Retinal pigment epithelial cell (primary cell): ENCODE data around the gene DRICH1.
A peak's percentile ranks its signal among the peaks of the same experiment; 100 is the strongest.

ENCODE experiments used
- DNase-seq: peaks from one replicate; pipeline ENCODE4 v3.0.0-alpha.2; 2010; ENCODE audit warnings: low read depth
- H3K4me3 ChIP-seq: 2 replicates; pipeline ENCODE4 v1.5.1; 2011; ENCODE audit warnings: mild to moderate bottlenecking, low read length, control low read depth, moderate library complexity
- TF ChIP-seq, protein P1 (sequence below): conservative IDR thresholded peaks from 2 replicates; pipeline ENCODE4 v1.5.1; 2011; ENCODE audit warnings: low read depth, low read length, control low read depth, inconsistent platforms

DRICH1 gene

DNA sequence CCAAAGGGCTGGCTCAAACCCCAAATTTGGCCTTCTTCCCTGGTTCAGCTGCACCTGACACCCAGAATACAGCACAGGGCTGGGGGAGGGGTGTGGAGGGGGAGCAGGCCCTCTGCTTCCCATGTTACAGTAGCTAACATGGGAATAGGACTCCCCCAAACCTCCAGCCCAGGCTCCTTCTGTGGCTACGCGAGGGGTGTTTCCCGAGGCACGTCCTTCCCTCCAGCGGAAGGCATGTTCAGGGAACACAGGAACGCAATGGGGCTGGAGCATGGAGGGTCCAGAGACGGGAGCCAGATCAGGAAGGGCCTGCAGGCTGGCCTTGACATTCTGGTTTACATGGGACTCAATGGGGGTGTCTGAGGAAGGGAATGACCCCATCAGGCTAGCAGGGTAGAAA is 40.3 kb downstream of the DRICH1 start:
- TF ChIP-seq, protein P1, sequence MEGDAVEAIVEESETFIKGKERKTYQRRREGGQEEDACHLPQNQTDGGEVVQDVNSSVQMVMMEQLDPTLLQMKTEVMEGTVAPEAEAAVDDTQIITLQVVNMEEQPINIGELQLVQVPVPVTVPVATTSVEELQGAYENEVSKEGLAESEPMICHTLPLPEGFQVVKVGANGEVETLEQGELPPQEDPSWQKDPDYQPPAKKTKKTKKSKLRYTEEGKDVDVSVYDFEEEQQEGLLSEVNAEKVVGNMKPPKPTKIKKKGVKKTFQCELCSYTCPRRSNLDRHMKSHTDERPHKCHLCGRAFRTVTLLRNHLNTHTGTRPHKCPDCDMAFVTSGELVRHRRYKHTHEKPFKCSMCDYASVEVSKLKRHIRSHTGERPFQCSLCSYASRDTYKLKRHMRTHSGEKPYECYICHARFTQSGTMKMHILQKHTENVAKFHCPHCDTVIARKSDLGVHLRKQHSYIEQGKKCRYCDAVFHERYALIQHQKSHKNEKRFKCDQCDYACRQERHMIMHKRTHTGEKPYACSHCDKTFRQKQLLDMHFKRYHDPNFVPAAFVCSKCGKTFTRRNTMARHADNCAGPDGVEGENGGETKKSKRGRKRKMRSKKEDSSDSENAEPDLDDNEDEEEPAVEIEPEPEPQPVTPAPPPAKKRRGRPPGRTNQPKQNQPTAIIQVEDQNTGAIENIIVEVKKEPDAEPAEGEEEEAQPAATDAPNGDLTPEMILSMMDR = no peak
- no peak for DNase-seq
- H3K4me3 ChIP-seq = no peak overlapping the region

DNA sequence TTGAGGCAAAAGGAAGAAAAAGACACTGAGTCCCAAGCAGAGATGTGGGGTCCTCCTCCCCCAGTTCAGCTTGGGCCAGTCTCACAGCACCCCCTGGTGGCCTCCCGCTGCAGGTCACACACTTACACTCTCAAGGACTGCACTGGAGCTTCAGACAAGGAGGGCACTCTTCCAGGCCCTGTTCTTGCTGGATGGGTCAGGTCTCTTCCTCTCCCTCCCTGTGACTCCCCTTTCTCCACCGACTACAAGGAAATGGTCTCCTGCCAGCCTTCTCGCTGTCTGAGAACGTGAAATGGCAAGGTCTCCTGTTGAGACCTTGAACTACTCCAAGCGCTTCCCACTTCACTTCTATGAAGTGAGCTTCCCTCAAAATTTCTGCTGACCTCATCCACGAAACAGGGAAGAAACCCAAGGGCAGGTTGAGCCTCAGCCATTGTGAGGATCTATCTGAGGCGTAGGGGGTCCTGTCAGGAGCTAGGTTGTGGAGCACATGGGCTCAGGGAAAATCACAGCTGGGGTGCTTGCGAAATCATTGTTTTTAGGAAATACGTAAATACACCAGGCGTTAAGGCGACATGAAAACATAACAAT is 40.8 kb downstream of the DRICH1 start:
- TF ChIP-seq, protein P1 = peak; percentile 97
- H3K4me3 ChIP-seq = no peak overlapping the region
- peak; percentile 15 for DNase-seq

DNA sequence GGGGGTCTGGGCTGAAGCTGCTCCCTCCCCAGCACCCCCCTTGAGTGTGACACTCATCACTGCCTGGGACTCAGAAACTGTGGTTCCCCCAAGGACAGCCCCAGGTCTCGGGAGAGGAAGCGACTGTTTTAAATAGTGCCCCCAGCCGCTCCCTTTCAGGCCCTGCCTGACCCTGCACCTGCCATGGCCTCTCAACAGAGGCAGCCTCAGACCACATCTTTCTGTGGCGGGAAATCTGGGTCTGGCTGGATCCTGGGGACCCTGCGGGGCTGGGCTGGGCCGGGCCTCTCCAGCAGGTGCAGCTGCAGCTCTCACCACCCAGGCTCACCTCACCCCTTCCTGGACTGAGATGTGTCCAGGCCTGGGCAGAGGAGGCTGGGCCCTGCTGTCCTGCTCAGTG is 48.3 kb downstream of the DRICH1 start:
- H3K4me3 ChIP-seq = no peak overlapping the region
- DNase-seq = no peak
- TF ChIP-seq, protein P1 = no peak

DNA sequence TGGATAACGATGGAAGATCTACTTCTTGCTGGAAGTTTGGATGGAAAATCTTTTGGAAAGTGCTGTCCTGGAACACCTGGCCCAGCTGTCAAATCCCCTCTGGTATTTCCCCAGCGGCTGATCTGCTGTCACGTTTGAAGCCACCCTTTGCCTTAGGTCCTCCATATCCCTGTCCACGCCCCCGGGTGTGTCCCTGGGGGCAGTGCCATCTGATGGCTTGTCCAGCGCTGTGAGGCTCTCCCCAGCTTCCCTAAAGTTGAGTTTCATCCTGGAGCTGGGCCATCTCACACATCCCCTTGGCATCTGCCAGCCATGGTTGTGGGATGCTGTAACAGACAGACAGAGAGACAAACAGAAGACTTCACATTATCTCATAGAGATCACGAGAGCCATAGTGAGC is 49.0 kb downstream of the DRICH1 start:
- TF ChIP-seq, protein P1 = no peak
- no peak for DNase-seq
- no peak overlapping the region for H3K4me3 ChIP-seq

GRCh38 chr22:23581260-23581650 is 50.9 kb downstream of the DRICH1 start:
- DNase-seq = no peak
- H3K4me3 ChIP-seq = no peak overlapping the region
- TF ChIP-seq, protein P1 = no peak

- DNase-seq = no peak
- H3K4me3 ChIP-seq = no peak overlapping the region
- TF ChIP-seq, protein P1 = no peak
Measured at GRCh38 chr22:23580576-23581259, 51.4 kb downstream of the DRICH1 start.
